ENCODE results near the gene HOXD9. TPM values are rescaled to one million over a fixed set of nuclear protein-coding genes. Genes with fewer than 3 reads are reported as not detected.

HOXD9 gene
- total and polyA plus RNA-seq, 2 donors (not counting 3 experiments of a cell fraction or from before 2014, with no cell fraction given), result 1.9 to 3.5 TPM

GRCh38 chr2:176172895-176173566 is 50.5 kb downstream of the HOXD9 start:
- FAIRE-seq, result no peak
- H3K4me3 ChIP-seq (replicated peaks in 1 of 3; ENCODE audit: insufficient read depth in 1 of 3, low read depth in 1 of 3, low read length in 3 of 3), result no peak overlapping the region
- DNase-seq (ENCODE audit: low read depth, low spot score), result no peak
- dilution Hi-C loops (cut with MboI; ENCODE audit: extremely low pct_ligation_motif_present, low sequenced_read_pairs), result no loop called here
- no peaks in the 10 kb centered on the region for H3K27me3 ChIP-seq (ENCODE audit: control insufficient read depth in 2 of 2, insufficient read depth in 2 of 2, low read length in 2 of 2)
- no TSS peak for BruUV-seq (replicated peaks)
- peak overlapping the region; percentile 25 for H3K4me2 ChIP-seq (ENCODE audit: insufficient read depth, low read length)
- no peak overlapping the region for H3K27ac ChIP-seq (ENCODE audit: insufficient read depth, low read depth, low read length)
- intact Hi-C loops (cut with micrococcal nuclease), result no loop called here
- no peaks in the 10 kb centered on the region for H3K36me3 ChIP-seq (ENCODE audit: control insufficient read depth in 2 of 2, extremely low read depth in 1 of 2, insufficient read depth in 2 of 2, low read length in 2 of 2)
- no peaks in the 10 kb centered on the region for H3K79me2 ChIP-seq (ENCODE audit: control insufficient read depth, insufficient read depth, low read length)
- no peaks in the 10 kb centered on the region for H3K9me1 ChIP-seq (replicated peaks; ENCODE audit: control insufficient read depth, extremely low read depth, insufficient read depth, low read length)
- peaks cover 12% of the 10 kb centered on the region for H3K4me1 ChIP-seq (ENCODE audit: control insufficient read depth, extremely low read depth, insufficient read depth, low read length)
- no peak overlapping the region for H3K9ac ChIP-seq (replicated peaks; ENCODE audit: extremely low read depth, insufficient read depth, low read length)
- ChIA-PET POLR2A (no interaction called here), CTCF (interaction anchor here (3.5 kb wide), 1 partner anchor 282 kb away, joined by 20 read pairs; no protein-coding TSS in a partner anchor)
- H2AFZ ChIP-seq (ENCODE audit: low read depth, low read length), result no peak overlapping the region
- H4K20me1 ChIP-seq (replicated peaks; ENCODE audit: control insufficient read depth, extremely low read depth, insufficient read depth, low read length), result no peaks in the 10 kb centered on the region
- TF ChIP-seq POLR2AphosphoS5 (IDR thresholded peaks at IDR 0.05; ENCODE audit: insufficient read depth, low read depth, low read length) (no peak), MYC (IDR thresholded peaks at IDR 0.05; ENCODE audit: low read depth, low read length) (no peak), GATA2 (IDR thresholded peaks at IDR 0.05; ENCODE audit: insufficient read depth, insufficient read length, low read depth, low read length) (no peak), CTCF (IDR thresholded peaks at IDR 0.05; ENCODE audit: extremely low read depth in 1 of 2, insufficient read depth in 1 of 2, low read depth in 1 of 2, low read length in 2 of 2) (no peak), POLR2A (IDR thresholded peaks at IDR 0.05; ENCODE audit: low read depth, low read length) (no peak), FOS (IDR thresholded peaks at IDR 0.05; ENCODE audit: borderline replicate concordance, insufficient read depth, low read length) (no peak), EZH2 (IDR thresholded peaks at IDR 0.05; ENCODE audit: borderline replicate concordance, low read depth, low read length, severe bottlenecking) (no peak), MAX (IDR thresholded peaks at IDR 0.05; ENCODE audit: insufficient read depth, insufficient read length) (no peak), JUN (IDR thresholded peaks at IDR 0.05; ENCODE audit: borderline replicate concordance, insufficient read depth, insufficient read length, low read depth) (no peak)
- H3K9me3 ChIP-seq (replicated peaks; ENCODE audit: control insufficient read depth, insufficient read depth, low read length), result no peaks in the 10 kb centered on the region

Data from endothelial cell of umbilical vein (primary cell).